IMR-90 (cell line): Measurements from ENCODE around the gene CPN1. TPM values are rescaled to one million over a fixed set of nuclear protein-coding genes. Genes with fewer than 3 reads are reported as not detected.

Experiments
- ATAC-seq: fragments of 200-7000 bp; cut with Tn5 transposase; 2 replicates; pipeline ENCODE4 v1.9.1; 2020; ENCODE audit warnings: low read depth, mild to moderate bottlenecking, moderate library complexity
- BruUV-seq: library from RNA; stranded (reverse); fragments of 400-500 nt; replicated peaks from 2 replicates; lab custom pipeline; 2021; lab: Mats Ljungman, UMichigan
- CTCF ChIA-PET: fragments of 300-600 bp; formaldehyde crosslinking; extraction: SDS; loops from one replicate; lab custom pipeline; 2021; ENCODE audit warnings: antibody characterized with exemption; lab: Yijun Ruan, JAX
- POLR2A ChIA-PET: fragments of 300-600 bp; sonication (Branson Sonifier 250); formaldehyde crosslinking; loops from one replicate; lab custom pipeline; 2022; ENCODE audit warnings: antibody characterized with exemption; ENCODE audit not compliant: unreplicated experiment; lab: Charles Lee
- DNase-seq: peaks from one replicate; pipeline ENCODE4 v3.0.0; 2013
- H2AFZ ChIP-seq: replicated peaks from 2 replicates; pipeline ENCODE3; 2013; ENCODE audit warnings: low read length, mild to moderate bottlenecking; ENCODE audit not compliant: poor library complexity
- H2AK5ac ChIP-seq: 2 replicates; pipeline ENCODE4 v1.6.1; 2013; ENCODE audit warnings: low read depth, low read length, inconsistent platforms
- H2AK9ac ChIP-seq: replicated peaks from 2 replicates; pipeline ENCODE3; 2013; ENCODE audit warnings: mild to moderate bottlenecking, low read depth, low read length, moderate library complexity; ENCODE audit not compliant: poor library complexity
- H2BK120ac ChIP-seq: 2 replicates; pipeline ENCODE4 v1.6.1; 2013; ENCODE audit warnings: low read depth, low read length, inconsistent platforms
- H2BK15ac ChIP-seq: 3 replicates; pipeline ENCODE4 v1.6.1; 2013; ENCODE audit warnings: low read depth, low read length, inconsistent platforms
- H2BK20ac ChIP-seq: 2 replicates; pipeline ENCODE4 v1.6.1; 2013; ENCODE audit warnings: low read depth, mild to moderate bottlenecking, inconsistent platforms, low read length, moderate library complexity
- H2BK5ac ChIP-seq: 2 replicates; pipeline ENCODE4 v1.6.1; 2013; ENCODE audit warnings: mild to moderate bottlenecking, low read depth, low read length, inconsistent platforms; ENCODE audit not compliant: poor library complexity, severe bottlenecking
- H3K14ac ChIP-seq: replicated peaks from 2 replicates; pipeline ENCODE4 v1.6.1; 2013; ENCODE audit warnings: low read depth, low read length, inconsistent platforms
- H3K18ac ChIP-seq: 2 replicates; pipeline ENCODE4 v1.6.1; 2013; ENCODE audit warnings: low read depth, low read length, control low read depth
- H3K23ac ChIP-seq: 2 replicates; pipeline ENCODE4 v1.6.1; 2013; ENCODE audit warnings: low read depth, low read length, inconsistent platforms
- H3K27ac ChIP-seq: 2 replicates; pipeline ENCODE4 v1.5.1; 2013; ENCODE audit warnings: mild to moderate bottlenecking, control low read depth, low read length; ENCODE audit not compliant: insufficient read depth
- H3K27me3 ChIP-seq: 2 replicates; pipeline ENCODE4 v1.6.1; 2013; ENCODE audit warnings: low read length; ENCODE audit not compliant: control insufficient read depth, insufficient read depth
- H3K36me3 ChIP-seq: 2 replicates; pipeline ENCODE4 v1.6.1; 2013; ENCODE audit warnings: low read length, mixed read lengths; ENCODE audit not compliant: control insufficient read depth, insufficient read depth
- H3K4ac ChIP-seq: 2 replicates; pipeline ENCODE4 v1.6.1; 2013; ENCODE audit warnings: low read depth, low read length, inconsistent platforms
- H3K4me1 ChIP-seq: 2 replicates; pipeline ENCODE4 v1.6.1; 2013; ENCODE audit warnings: low read length, mixed read lengths; ENCODE audit not compliant: control insufficient read depth, insufficient read depth
- H3K4me2 ChIP-seq: 2 replicates; pipeline ENCODE4 v1.6.1; 2013; ENCODE audit warnings: low read depth, mild to moderate bottlenecking, control low read depth, low read length, moderate library complexity
- H3K4me3 ChIP-seq: 2 replicates; pipeline ENCODE4 v1.5.1; 2013; ENCODE audit warnings: low read depth, mild to moderate bottlenecking, control low read depth, low read length, moderate library complexity; ENCODE audit not compliant: insufficient read depth
- H3K56ac ChIP-seq: 2 replicates; pipeline ENCODE4 v1.6.1; 2013; ENCODE audit warnings: low read length, inconsistent platforms; ENCODE audit not compliant: insufficient read depth; ENCODE audit errors: extremely low read depth
- H3K79me1 ChIP-seq, 2 experiments: 2 replicates each; pipeline ENCODE4 v1.6.1; 2013; ENCODE audit warnings: low read length in 2 of 2, inconsistent platforms in 1 of 2, low read depth in 1 of 2
- H3K9ac ChIP-seq: 2 replicates; pipeline ENCODE4 v1.6.1; 2013; ENCODE audit warnings: low read depth, low read length, control low read depth
- H3K9me1 ChIP-seq: 2 replicates; pipeline ENCODE4 v1.6.1; 2013; ENCODE audit warnings: low read length, inconsistent platforms; ENCODE audit not compliant: insufficient read depth
- H3K9me3 ChIP-seq: 2 replicates; pipeline ENCODE4 v1.6.1; 2013; ENCODE audit warnings: low read length; ENCODE audit not compliant: control insufficient read depth, insufficient read depth
- H4K20me1 ChIP-seq: 2 replicates; pipeline ENCODE4 v1.6.1; 2013; ENCODE audit warnings: low read length, inconsistent platforms; ENCODE audit not compliant: insufficient read depth
- H4K5ac ChIP-seq: 2 replicates; pipeline ENCODE4 v1.6.1; 2013; ENCODE audit warnings: mild to moderate bottlenecking, low read depth, low read length, control low read depth
- H4K8ac ChIP-seq, 2 experiments: 2 replicates each; pipeline ENCODE4 v1.6.1; 2013; ENCODE audit warnings: low read depth in 2 of 2, low read length in 2 of 2, control low read depth in 1 of 2, inconsistent platforms in 1 of 2
- H4K91ac ChIP-seq: 2 replicates; pipeline ENCODE4 v1.6.1; 2013; ENCODE audit warnings: low read depth, low read length, inconsistent platforms; ENCODE audit not compliant: insufficient read depth
- BHLHE40 ChIP-seq: fragments of 150-350 bp; IDR thresholded peaks from 2 replicates; pipeline ENCODE4 v1.6.1; 2016; ENCODE audit warnings: mild to moderate bottlenecking, low read depth, low read length
- CTCF ChIP-seq: conservative IDR thresholded peaks from 2 replicates; pipeline ENCODE4 v1.5.1; 2012; ENCODE audit warnings: mild to moderate bottlenecking, low read depth, low read length, improper control_type of control experiment
- ELK1 ChIP-seq: fragments of 150-350 bp; IDR thresholded peaks from 2 replicates; pipeline ENCODE4 v1.6.1; 2016; ENCODE audit warnings: low read depth, mild to moderate bottlenecking, low read length, moderate library complexity, borderline replicate concordance
- FOS ChIP-seq: fragments of 150-350 bp; IDR thresholded peaks from 2 replicates; pipeline ENCODE4 v1.6.1; 2016; ENCODE audit warnings: low read depth, low read length
- MAZ ChIP-seq: IDR thresholded peaks from 2 replicates; pipeline ENCODE4 v1.6.1; 2012; ENCODE audit warnings: low read depth, mild to moderate bottlenecking, low read length, improper control_type of control experiment, moderate library complexity, borderline replicate concordance
- MXI1 ChIP-seq: IDR thresholded peaks from 2 replicates; pipeline ENCODE4 v1.6.1; 2012; ENCODE audit warnings: low read depth, mild to moderate bottlenecking, low read length, moderate library complexity, borderline replicate concordance
- NFE2L2 ChIP-seq: fragments of 150-350 bp; IDR thresholded peaks from 2 replicates; pipeline ENCODE4 v1.6.1; 2016; ENCODE audit warnings: low read depth, mild to moderate bottlenecking, low read length
- POLR2A ChIP-seq: IDR thresholded peaks from 2 replicates; pipeline ENCODE4 v1.6.1; 2012; ENCODE audit warnings: mild to moderate bottlenecking, low read depth, low read length
- RAD21 ChIP-seq: IDR thresholded peaks from 2 replicates; pipeline ENCODE4 v1.6.1; 2012; ENCODE audit warnings: low read length, improper control_type of control experiment
- RCOR1 ChIP-seq: IDR thresholded peaks from 2 replicates; pipeline ENCODE4 v1.6.1; 2012; ENCODE audit warnings: mild to moderate bottlenecking, low read length, improper control_type of control experiment; ENCODE audit not compliant: insufficient replicate concordance
- SMC3 ChIP-seq: fragments of 150-350 bp; IDR thresholded peaks from 2 replicates; pipeline ENCODE4 v1.6.1; 2016; ENCODE audit warnings: low read depth, mild to moderate bottlenecking, antibody characterized with exemption, low read length, moderate library complexity
- USF2 ChIP-seq: fragments of 150-350 bp; IDR thresholded peaks from 2 replicates; pipeline ENCODE4 v1.6.1; 2017; ENCODE audit warnings: mild to moderate bottlenecking, antibody characterized with exemption, low read length, low read depth
- WGBS, 2 experiments: methylation state at CpG; one replicate each; pipeline versions ENCODE4 v1.1.5 to v1.1.7; 2013; ENCODE audit warnings: missing lambda C conversion rate in 2 of 2; ENCODE audit not compliant: insufficient read length in 1 of 2; ENCODE audit errors: extremely low coverage in 2 of 2; 5-methylcytosine and 5-hydroxymethylcytosine counted together
- dilution Hi-C: fragments of 300-500 bp; cut with HindIII; formaldehyde crosslinking; loops from one replicate; pipeline ENCODE4 v1.14.3; 2018; ENCODE audit warnings: low sequenced_read_pairs; ENCODE audit not compliant: unreplicated experiment
- in situ Hi-C: fragments of 300-500 bp; cut with MboI; formaldehyde crosslinking; loops from 3 replicates; pipeline ENCODE4 v1.14.3; 2019; ENCODE audit warnings: low sequenced_read_pairs, inconsistent platforms, mixed read lengths
- intact Hi-C: fragments of 100-400 bp; cut with micrococcal nuclease; formaldehyde crosslinking; loops from 2 replicates; pipeline ENCODE4 v1.10.0; 2022
- polyA plus RNA-seq, 3 experiments: library from polyadenylated mRNA; depleted of rRNA; stranded (reverse); fragments of >200 nt; gene quantifications; 2 replicates each; pipeline ENCODE4 v1.2.3, GENCODE V29; 2012; ENCODE audit warnings: low replicate concordance in 1 of 3
- total RNA-seq: library from RNA; depleted of rRNA; stranded (reverse); fragments of >200 nt; gene quantifications from 2 replicates; pipeline ENCODE4 v1.2.3, GENCODE V29; 2012

The CPN1 gene
- total and polyA plus RNA-seq, 2 of the 4 experiments (the other 2 are of a cell fraction): not detected

- POLR2A ChIA-PET: no interaction called here
- 97% methylated on average over 4 of the region's 5 CpGs; no CpG with 5 or more reads in 1 of the 2 experiments for WGBS, 2 experiments
- Histone ChIP-seq H2BK15ac (no peak overlapping the region), H3K4ac (no peak overlapping the region), H2AFZ (no peak overlapping the region), H2BK5ac (no peak overlapping the region), H3K23ac (no peak overlapping the region), H2AK5ac (no peak overlapping the region), H3K18ac (no peak overlapping the region), H3K4me2 (no peak overlapping the region), H3K56ac (no peak overlapping the region), H3K27ac (no peak overlapping the region), H2BK20ac (no peak overlapping the region), H3K27me3 (peaks cover 2% of the 10 kb centered on the region; the same call in 1 of the 2 replicates), H3K9me1 (no peaks in the 10 kb centered on the region), H4K8ac (no peak overlapping the region), H3K79me1 (peaks cover 2% of the 10 kb centered on the region in 2 experiments; a peak in 3 of 4 replicates), H3K36me3 (no peaks in the 10 kb centered on the region), H3K4me3 (no peak overlapping the region), H4K20me1 (peaks cover 5% of the 10 kb centered on the region; the same call in 1 of the 2 replicates), H4K91ac (no peak overlapping the region), H3K4me1 (no peaks in the 10 kb centered on the region), H3K9me3 (no peaks in the 10 kb centered on the region), H3K9ac (no peak overlapping the region), H2AK9ac (no peak overlapping the region), H2BK120ac (no peak overlapping the region), H3K14ac (no peak overlapping the region), H4K5ac (no peak overlapping the region)
- no peak for TF ChIP-seq RAD21
- TF ChIP-seq RCOR1: no peak
- no peak for TF ChIP-seq USF2
- TF ChIP-seq NFE2L2: no peak
- no peak for TF ChIP-seq POLR2A
- TF ChIP-seq CTCF: no peak
- TF ChIP-seq BHLHE40: no peak
- TF ChIP-seq SMC3: no peak
- no peak for TF ChIP-seq FOS
- TF ChIP-seq MAZ: no peak
- no peak for TF ChIP-seq ELK1
- no peak for TF ChIP-seq MXI1
- intact Hi-C loops (no loop called here), in situ Hi-C loops (no loop called here), dilution Hi-C loops (no loop called here)
- no peak for ATAC-seq
- CTCF ChIA-PET: no interaction called here
- DNase-seq: no peak
- no TSS peak for BruUV-seq
Observed at GRCh38 chr10:100014071-100014762, 67.5 kb downstream of the CPN1 start.
